ENCODE results near the gene HIRA.

HIRA gene

GRCh38 chr22:19394274-19395050, 37.1 kb downstream of the HIRA start:
- TF ChIP-seq YY1 (IDR thresholded peaks at IDR 0.05; ENCODE audit: low read depth) (no peak), TEAD4 (IDR thresholded peaks at IDR 0.05) (no peak), EP300 (IDR thresholded peaks at IDR 0.05; ENCODE audit: borderline replicate concordance) (no peak), MAX (IDR thresholded peaks at IDR 0.05) (no peak), CEBPB (IDR thresholded peaks at IDR 0.05) (no peak), REST (IDR thresholded peaks at IDR 0.05; ENCODE audit: low read depth) (no peak), ZBTB7A (IDR thresholded peaks at IDR 0.05; ENCODE audit: low read depth) (no peak), FOXM1 (IDR thresholded peaks at IDR 0.05; ENCODE audit: borderline replicate concordance, low read depth) (no peak), NFIC (IDR thresholded peaks at IDR 0.05) (no peak), USF1 (IDR thresholded peaks at IDR 0.05) (no peak), TAF1 (IDR thresholded peaks at IDR 0.05; ENCODE audit: low read depth) (no peak)

GRCh38 chr22:19393704-19394103, 37.8 kb downstream of the HIRA start:
- TF ChIP-seq FOXM1 (IDR thresholded peaks at IDR 0.05; ENCODE audit: borderline replicate concordance, low read depth) (no peak), YY1 (IDR thresholded peaks at IDR 0.05; ENCODE audit: low read depth) (no peak), NFIC (IDR thresholded peaks at IDR 0.05) (no peak), TCF12 (IDR thresholded peaks at IDR 0.05; ENCODE audit: low read depth) (no peak), CREB1 (IDR thresholded peaks at IDR 0.05; ENCODE audit: low read depth) (no peak), TEAD4 (IDR thresholded peaks at IDR 0.05) (no peak), USF1 (IDR thresholded peaks at IDR 0.05) (no peak), ZBTB7A (IDR thresholded peaks at IDR 0.05; ENCODE audit: low read depth) (no peak), RAD21 (IDR thresholded peaks at IDR 0.05; ENCODE audit: low read depth) (no peak), REST (IDR thresholded peaks at IDR 0.05; ENCODE audit: low read depth) (no peak), EP300 (IDR thresholded peaks at IDR 0.05; ENCODE audit: borderline replicate concordance) (no peak), TAF1 (IDR thresholded peaks at IDR 0.05; ENCODE audit: low read depth) (no peak), MAX (IDR thresholded peaks at IDR 0.05) (no peak), CEBPB (IDR thresholded peaks at IDR 0.05) (no peak), EGR1 (IDR thresholded peaks at IDR 0.05) (no peak)

GRCh38 chr22:19387575-19387974, 44.0 kb downstream of the HIRA start:
- TF ChIP-seq ZBTB7A (IDR thresholded peaks at IDR 0.05; ENCODE audit: low read depth): no peak
- no peak for TF ChIP-seq MAX (IDR thresholded peaks at IDR 0.05)
- no peak for TF ChIP-seq REST (IDR thresholded peaks at IDR 0.05; ENCODE audit: low read depth)
- TF ChIP-seq FOXM1 (IDR thresholded peaks at IDR 0.05; ENCODE audit: borderline replicate concordance, low read depth): no peak
- no peak for TF ChIP-seq CREB1 (IDR thresholded peaks at IDR 0.05; ENCODE audit: low read depth)
- TF ChIP-seq EP300 (IDR thresholded peaks at IDR 0.05; ENCODE audit: borderline replicate concordance): no peak
- no peak for TF ChIP-seq YY1 (IDR thresholded peaks at IDR 0.05; ENCODE audit: low read depth)
- TF ChIP-seq TEAD4 (IDR thresholded peaks at IDR 0.05): no peak
- TF ChIP-seq TCF12 (IDR thresholded peaks at IDR 0.05; ENCODE audit: low read depth): no peak
- no peak for TF ChIP-seq NFIC (IDR thresholded peaks at IDR 0.05)

GRCh38 chr22:19387038-19387437, 44.5 kb downstream of the HIRA start:
- no peak for TF ChIP-seq FOXM1 (IDR thresholded peaks at IDR 0.05; ENCODE audit: borderline replicate concordance, low read depth)
- TF ChIP-seq EP300 (IDR thresholded peaks at IDR 0.05; ENCODE audit: borderline replicate concordance): no peak
- TF ChIP-seq NFIC (IDR thresholded peaks at IDR 0.05): no peak
- TF ChIP-seq CEBPB (IDR thresholded peaks at IDR 0.05): no peak
- no peak for TF ChIP-seq RAD21 (IDR thresholded peaks at IDR 0.05; ENCODE audit: low read depth)
- no peak for TF ChIP-seq EGR1 (IDR thresholded peaks at IDR 0.05)
- TF ChIP-seq YY1 (IDR thresholded peaks at IDR 0.05; ENCODE audit: low read depth): no peak
- no peak for TF ChIP-seq ZBTB7A (IDR thresholded peaks at IDR 0.05; ENCODE audit: low read depth)
- TF ChIP-seq MAX (IDR thresholded peaks at IDR 0.05): no peak
- TF ChIP-seq TCF12 (IDR thresholded peaks at IDR 0.05; ENCODE audit: low read depth): no peak
- TF ChIP-seq CREB1 (IDR thresholded peaks at IDR 0.05; ENCODE audit: low read depth): no peak
- TF ChIP-seq REST (IDR thresholded peaks at IDR 0.05; ENCODE audit: low read depth): no peak
- TF ChIP-seq TAF1 (IDR thresholded peaks at IDR 0.05; ENCODE audit: low read depth): no peak
- TF ChIP-seq TEAD4 (IDR thresholded peaks at IDR 0.05): no peak
- no peak for TF ChIP-seq USF1 (IDR thresholded peaks at IDR 0.05)

Data from Ishikawa (cell line).